Fibroblast of lung (primary cell): Measurements from ENCODE around the gene NUDT19.

Source experiments
- CTCF ChIP-seq, 2 donors: IDR thresholded peaks in 1 of 2; conservative IDR thresholded peaks in 1 of 2; 1 replicate in 1 of 2; 2 replicates in 1 of 2; pipeline ENCODE4 v1.5.1; 2011 to 2012; ENCODE audit warnings: low read length in 2 of 2, control low read depth in 1 of 2, inconsistent platforms in 1 of 2, low read depth in 1 of 2, mild to moderate bottlenecking in 1 of 2
- EZH2 ChIP-seq: IDR thresholded peaks from 2 replicates; pipeline ENCODE4 v1.5.1; 2012; ENCODE audit warnings: low read length, control low read depth, mild to moderate bottlenecking; ENCODE audit errors: missing control alignments

- TF ChIP-seq CTCF (conservative IDR thresholded peaks at IDR 0.05 in 1 of 2, IDR thresholded peaks at IDR 0.05 in 1 of 2; ENCODE audit: low read depth in 1 of 2, low read length in 2 of 2) (no peak), EZH2 (no peak)
Measured at GRCh38 chr19:32744555-32745325, 53.1 kb downstream of the NUDT19 start.
